Astrocyte (in vitro differentiated cells and primary cell): Measurements from ENCODE around the gene TIMELESS. TPM values are rescaled to one million over a fixed set of nuclear protein-coding genes. Genes with fewer than 3 reads are reported as not detected.
"Not testable (repeated sequence)": the region's sequence is repeated elsewhere in the genome, so short reads cannot be mapped to it uniquely, and the experiment has no call there.

Source experiments
- DNase-seq: peaks from one replicate; pipeline ENCODE4 v3.0.0-alpha.2; 2010; ENCODE audit warnings: low read depth
- FAIRE-seq: peaks from 2 replicates; lab custom pipeline; 2011; peaks lifted over from hg19 to GRCh38; lab: Jason Lieb, UNC
- H2AFZ ChIP-seq: 2 replicates; pipeline ENCODE4 v1.6.0; 2012; ENCODE audit warnings: low read depth, low read length, inconsistent platforms
- H3K27ac ChIP-seq: 2 replicates; pipeline ENCODE4 v1.5.1; 2011; ENCODE audit warnings: low read depth, low read length, inconsistent platforms
- H3K27me3 ChIP-seq: 2 replicates; pipeline ENCODE4 v1.6.0; 2011; ENCODE audit warnings: low read length, inconsistent platforms; ENCODE audit not compliant: insufficient read depth
- H3K36me3 ChIP-seq: 2 replicates; pipeline ENCODE4 v1.5.1; 2011; ENCODE audit warnings: low read length, inconsistent platforms; ENCODE audit not compliant: insufficient read depth
- H3K4me1 ChIP-seq: 2 replicates; pipeline ENCODE4 v1.5.1; 2011; ENCODE audit warnings: low read length, inconsistent platforms; ENCODE audit not compliant: insufficient read depth
- H3K4me2 ChIP-seq: 2 replicates; pipeline ENCODE4 v1.6.0; 2012; ENCODE audit warnings: low read length, inconsistent platforms
- H3K4me3 ChIP-seq: 2 replicates; pipeline ENCODE4 v1.5.1; 2011; ENCODE audit warnings: low read depth, mild to moderate bottlenecking, low read length, inconsistent platforms; ENCODE audit not compliant: insufficient read depth
- H3K79me2 ChIP-seq: 2 replicates; pipeline ENCODE4 v1.6.0; 2012; ENCODE audit warnings: mild to moderate bottlenecking, low read length, inconsistent platforms; ENCODE audit not compliant: insufficient read depth
- H3K9ac ChIP-seq: 2 replicates; pipeline ENCODE4 v1.6.0; 2012; ENCODE audit warnings: mild to moderate bottlenecking, low read length, inconsistent platforms
- H3K9me3 ChIP-seq: 2 replicates; pipeline ENCODE4 v1.5.1; 2012; ENCODE audit warnings: low read depth, mild to moderate bottlenecking, low read length, inconsistent platforms; ENCODE audit not compliant: insufficient read depth
- H4K20me1 ChIP-seq: 2 replicates; pipeline ENCODE4 v1.6.0; 2012; ENCODE audit warnings: low read length, inconsistent platforms; ENCODE audit not compliant: insufficient read depth
- H3K27ac Mint-ChIP-seq: one replicate; pipeline ENCODE4 v1.8.0; 2021; ENCODE audit warnings: mild to moderate bottlenecking, mixed read lengths; ENCODE audit not compliant: unreplicated experiment
- H3K27me3 Mint-ChIP-seq: one replicate; pipeline ENCODE4 v1.8.0; 2021; ENCODE audit warnings: low read depth, mixed read lengths; ENCODE audit not compliant: unreplicated experiment
- H3K36me3 Mint-ChIP-seq: one replicate; pipeline ENCODE4 v1.8.0; 2021; ENCODE audit warnings: low read depth, mixed read lengths; ENCODE audit not compliant: unreplicated experiment
- H3K4me1 Mint-ChIP-seq: one replicate; pipeline ENCODE4 v1.8.0; 2021; ENCODE audit warnings: low read depth, mixed read lengths; ENCODE audit not compliant: unreplicated experiment
- H3K4me3 Mint-ChIP-seq: one replicate; pipeline ENCODE4 v1.8.0; 2021; ENCODE audit warnings: mild to moderate bottlenecking, moderate library complexity, mixed read lengths; ENCODE audit not compliant: unreplicated experiment
- H3K9me3 Mint-ChIP-seq: one replicate; pipeline ENCODE4 v1.8.0; 2021; ENCODE audit warnings: mild to moderate bottlenecking, mixed read lengths; ENCODE audit not compliant: unreplicated experiment
- CTCF ChIP-seq: IDR thresholded peaks from 2 replicates; pipeline ENCODE4 v1.5.1; 2011; ENCODE audit warnings: low read depth, mild to moderate bottlenecking, inconsistent platforms, low read length, moderate library complexity; ENCODE audit not compliant: insufficient read depth
- EZH2 ChIP-seq: IDR thresholded peaks from 2 replicates; pipeline ENCODE4 v1.6.1; 2012; ENCODE audit warnings: mild to moderate bottlenecking, low read length, inconsistent platforms; ENCODE audit not compliant: insufficient read depth
- total RNA-seq: library from RNA; stranded (reverse); gene quantifications from 2 replicates; pipeline ENCODE4 v1.2.1, GENCODE V29; 2021

TIMELESS gene
- total RNA-seq, 1 donor from 2014 or later, result 8.5 TPM

GRCh38 chr12:56410768-56411167 is 38.5 kb downstream of the TIMELESS start:
- H3K4me1 ChIP-seq, result no peaks in the 10 kb centered on the region
- H3K4me1 Mint-ChIP-seq, result no peaks in the 10 kb centered on the region
- H3K9me3 ChIP-seq, result no peaks in the 10 kb centered on the region
- no peaks in the 10 kb centered on the region for H4K20me1 ChIP-seq
- H3K27me3 ChIP-seq, result no peaks in the 10 kb centered on the region
- DNase-seq, result no peak
- H3K27me3 Mint-ChIP-seq, result peaks cover 6% of the 10 kb centered on the region
- H3K36me3 ChIP-seq, result no peaks in the 10 kb centered on the region
- H3K79me2 ChIP-seq, result no peaks in the 10 kb centered on the region
- peaks cover 2% of the 10 kb centered on the region for H3K36me3 Mint-ChIP-seq
- H3K4me2 ChIP-seq, result no peak overlapping the region
- no peak overlapping the region for H3K4me3 ChIP-seq
- TF ChIP-seq CTCF, result no peak
- no peak for TF ChIP-seq EZH2
- H3K27ac Mint-ChIP-seq, result no peak overlapping the region
- no peak for FAIRE-seq
- no peak overlapping the region for H3K27ac ChIP-seq
- no peak overlapping the region for H3K9ac ChIP-seq
- no peak overlapping the region for H3K4me3 Mint-ChIP-seq
- H2AFZ ChIP-seq, result no peak overlapping the region
- H3K9me3 Mint-ChIP-seq, result peaks cover 2% of the 10 kb centered on the region

DNA sequence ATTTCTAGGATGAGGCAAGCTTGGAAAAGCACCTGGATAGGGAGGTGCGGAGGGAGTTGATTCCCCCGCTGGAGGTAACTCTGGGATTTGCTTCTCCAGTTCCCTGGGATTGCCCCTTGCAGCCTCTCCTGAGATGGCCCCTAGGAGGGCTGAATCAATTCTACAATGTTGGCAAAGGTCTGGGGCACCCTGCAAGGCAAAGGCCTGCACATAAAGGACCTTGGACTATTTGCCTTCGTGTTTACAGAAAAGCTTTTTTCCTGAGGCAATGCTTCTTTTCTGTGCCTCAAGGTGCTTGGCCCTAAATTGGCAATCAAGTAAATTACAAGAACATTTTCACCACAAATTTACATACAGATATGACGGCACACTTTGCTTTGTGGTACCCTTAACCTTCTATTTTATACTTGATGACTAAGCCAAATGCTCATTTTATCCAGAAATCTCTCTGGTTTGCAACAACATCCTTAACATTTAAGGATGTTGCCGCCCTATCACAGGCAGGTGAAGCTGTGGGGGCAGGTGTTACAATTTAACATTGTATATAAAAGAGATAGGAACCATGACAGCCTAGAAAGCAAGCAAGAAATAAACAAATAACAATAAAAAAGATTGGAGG is 40.3 kb downstream of the TIMELESS start:
- no peaks in the 10 kb centered on the region for H3K9me3 ChIP-seq
- Mint-ChIP-seq H3K27me3 (peaks cover 6% of the 10 kb centered on the region), H3K4me1 (no peaks in the 10 kb centered on the region), H3K9me3 (peaks cover 2% of the 10 kb centered on the region), H3K36me3 (no peaks in the 10 kb centered on the region), H3K4me3 (no peak overlapping the region), H3K27ac (no peak overlapping the region)
- no peak overlapping the region for H2AFZ ChIP-seq
- H3K4me2 ChIP-seq, result no peak overlapping the region
- no peak overlapping the region for H3K4me3 ChIP-seq
- FAIRE-seq, result no peak
- DNase-seq, result no peak
- TF ChIP-seq CTCF, result no peak
- TF ChIP-seq EZH2, result no peak
- H3K27ac ChIP-seq, result no peak overlapping the region
- H3K9ac ChIP-seq, result no peak overlapping the region
- no peaks in the 10 kb centered on the region for H3K4me1 ChIP-seq
- no peaks in the 10 kb centered on the region for H3K27me3 ChIP-seq
- H3K36me3 ChIP-seq, result no peaks in the 10 kb centered on the region
- H4K20me1 ChIP-seq, result no peaks in the 10 kb centered on the region
- H3K79me2 ChIP-seq, result no peaks in the 10 kb centered on the region

- DNase-seq, H3K27me3 ChIP-seq, FAIRE-seq, H3K36me3 ChIP-seq, H3K79me2 ChIP-seq, H3K36me3 Mint-ChIP-seq, H3K4me1 ChIP-seq, H3K9me3 Mint-ChIP-seq, H3K4me1 Mint-ChIP-seq, H3K9me3 ChIP-seq, H4K20me1 ChIP-seq, H3K4me2 ChIP-seq, H2AFZ ChIP-seq, H3K4me3 Mint-ChIP-seq, H3K27ac ChIP-seq, H3K9ac ChIP-seq, H3K4me3 ChIP-seq, H3K27ac Mint-ChIP-seq: not testable (repeated sequence)
- H3K27me3 Mint-ChIP-seq, result peaks cover 11% of the 10 kb centered on the region
Observed at GRCh38 chr12:56404227-56404626, 45.0 kb downstream of the TIMELESS start.

DNA sequence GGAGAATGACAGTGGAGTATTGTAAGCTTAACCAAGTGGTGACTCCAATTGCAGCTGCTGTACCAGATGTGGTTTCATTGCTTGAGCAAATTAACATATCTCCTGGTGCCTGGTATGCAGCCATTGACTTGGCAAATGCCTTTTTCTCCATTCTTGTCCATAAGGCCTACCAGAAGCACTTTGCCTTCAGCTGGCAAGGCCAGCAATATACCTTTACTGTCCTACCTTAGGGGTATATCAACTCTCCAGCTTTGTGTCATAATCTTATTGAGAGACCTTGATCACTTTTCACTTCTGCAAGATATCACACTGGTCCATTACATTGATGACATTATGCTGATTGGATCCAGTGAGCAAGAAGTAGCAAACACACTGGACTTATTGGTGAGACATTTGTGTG is 47.6 kb downstream of the TIMELESS start:
- not testable (repeated sequence) for H3K9me3 ChIP-seq, H3K27ac Mint-ChIP-seq, H3K4me3 Mint-ChIP-seq, H3K4me2 ChIP-seq, H3K4me3 ChIP-seq, H3K79me2 ChIP-seq, H2AFZ ChIP-seq, H3K4me1 Mint-ChIP-seq, DNase-seq, FAIRE-seq, H3K9ac ChIP-seq, H3K36me3 Mint-ChIP-seq, H3K27me3 ChIP-seq, H3K27ac ChIP-seq, H3K4me1 ChIP-seq, H3K36me3 ChIP-seq, H4K20me1 ChIP-seq
- Mint-ChIP-seq H3K9me3 (peaks cover 20% of the 10 kb centered on the region), H3K27me3 (peaks cover 15% of the 10 kb centered on the region)

GRCh38 chr12:56401125-56401524 is 48.1 kb downstream of the TIMELESS start:
- not testable (repeated sequence) for H3K4me1 ChIP-seq, H3K36me3 Mint-ChIP-seq, H3K27me3 ChIP-seq, H3K36me3 ChIP-seq, H3K4me3 ChIP-seq, H3K79me2 ChIP-seq, DNase-seq, H3K27ac ChIP-seq, H2AFZ ChIP-seq, FAIRE-seq, H3K4me3 Mint-ChIP-seq, H4K20me1 ChIP-seq, H3K9ac ChIP-seq, H3K4me1 Mint-ChIP-seq, H3K4me2 ChIP-seq, H3K9me3 ChIP-seq, H3K27ac Mint-ChIP-seq
- Mint-ChIP-seq H3K27me3 (peaks cover 13% of the 10 kb centered on the region), H3K9me3 (peaks cover 20% of the 10 kb centered on the region)
